ENCODE results near the gene IGIP.

GRCh38 chr5:140113699-140114263, 12.0 kb upstream of the IGIP start, which contains the start of gene PURA:
- TF ChIP-seq SUZ12 (IDR thresholded peaks at IDR 0.05; ENCODE audit: extremely low read depth, insufficient read depth, insufficient read length) (peak; percentile 14), ZNF274 (IDR thresholded peaks at IDR 0.05; ENCODE audit: low read depth, low read length) (no peak)

Data from NT2/D1 (cell line).